MV-4-11 (cell line): ENCODE data around the gene POLR2J2.
"Not testable (repeated sequence)": the region's sequence is repeated elsewhere in the genome, so short reads cannot be mapped to it uniquely, and the experiment has no call there.

Source experiments
- DNase-seq: peaks from one replicate; lab custom pipeline; 2025; lab: John Stamatoyannopoulos, UW

The POLR2J2 gene

GRCh38 chr7:102671956-102672307 is 469 bp upstream of the POLR2J2 start:
- DNase-seq, result not testable (repeated sequence)

GRCh38 chr7:102667523-102667922 is 3.9 kb downstream of the POLR2J2 start:
- not testable (repeated sequence) for DNase-seq

GRCh38 chr7:102666850-102667249 is 4.6 kb downstream of the POLR2J2 start:
- DNase-seq, result not testable (repeated sequence)

GRCh38 chr7:102664765-102665164 is 6.7 kb downstream of the POLR2J2 start:
- not testable (repeated sequence) for DNase-seq

- not testable (repeated sequence) for DNase-seq
Observed at GRCh38 chr7:102649924-102650323, 21.5 kb downstream of the POLR2J2 start, which contains the start of gene SPDYE2B. Gene SPDYE2B, plus strand, starts transcription at chr7:102650319. Its CDS starts 2,030 bp downstream, at chr7:102652349.

GRCh38 chr7:102647813-102648212 is 23.6 kb downstream of the POLR2J2 start:
- DNase-seq, result not testable (repeated sequence)

- not testable (repeated sequence) for DNase-seq
Observed at GRCh38 chr7:102643404-102643803, 28.1 kb downstream of the POLR2J2 start.

GRCh38 chr7:102642691-102643090 is 28.8 kb downstream of the POLR2J2 start, which contains the start of gene UPK3BL1:
Gene UPK3BL1, minus strand, starts transcription at chr7:102642791. Its CDS starts 50 bp downstream, at chr7:102642741.
- DNase-seq, result not testable (repeated sequence)

GRCh38 chr7:102638848-102639247 is 32.6 kb downstream of the POLR2J2 start:
- not testable (repeated sequence) for DNase-seq

- not testable (repeated sequence) for DNase-seq
Observed at GRCh38 chr7:102636956-102637355, 34.5 kb downstream of the POLR2J2 start.

- not testable (repeated sequence) for DNase-seq
Observed at GRCh38 chr7:102635354-102635753, 36.1 kb downstream of the POLR2J2 start.

- not testable (repeated sequence) for DNase-seq
Observed at GRCh38 chr7:102634299-102634698, 37.2 kb downstream of the POLR2J2 start.

GRCh38 chr7:102630622-102631021 is 40.8 kb downstream of the POLR2J2 start:
- DNase-seq, result not testable (repeated sequence)

GRCh38 chr7:102627271-102627904 is 44.1 kb downstream of the POLR2J2 start:
- not testable (repeated sequence) for DNase-seq

- not testable (repeated sequence) for DNase-seq
Observed at GRCh38 chr7:102618122-102618521, 53.3 kb downstream of the POLR2J2 start.

- not testable (repeated sequence) for DNase-seq
Observed at GRCh38 chr7:102616507-102617125, 54.8 kb downstream of the POLR2J2 start, which contains the start of gene RASA4. Gene RASA4, minus strand, starts transcription at chr7:102616756. Its CDS starts 67 bp downstream, at chr7:102616689.
